B cell (primary cell): ENCODE measurements around the gene CD163.

ENCODE experiments used
- CTCF ChIP-seq: fragments of 200-600 bp; IDR thresholded peaks from one replicate; pipeline ENCODE4 v1.8.0; 2022; ENCODE audit warnings: antibody characterized with exemption, mild to moderate bottlenecking
- EZH2 ChIP-seq: IDR thresholded peaks from 2 replicates; pipeline ENCODE4 v1.6.1; 2012; ENCODE audit warnings: borderline replicate concordance, low read depth, mild to moderate bottlenecking, moderate library complexity, low read length; ENCODE audit not compliant: insufficient read depth, poor library complexity, severe bottlenecking

GRCh38 chr12:7502612-7503011 lies 965 bp downstream of the CD163 start:
- TF ChIP-seq CTCF (no peak), EZH2 (no peak)
